ENCODE measurements around the gene GPSM3.

Gene GPSM3

DNA sequence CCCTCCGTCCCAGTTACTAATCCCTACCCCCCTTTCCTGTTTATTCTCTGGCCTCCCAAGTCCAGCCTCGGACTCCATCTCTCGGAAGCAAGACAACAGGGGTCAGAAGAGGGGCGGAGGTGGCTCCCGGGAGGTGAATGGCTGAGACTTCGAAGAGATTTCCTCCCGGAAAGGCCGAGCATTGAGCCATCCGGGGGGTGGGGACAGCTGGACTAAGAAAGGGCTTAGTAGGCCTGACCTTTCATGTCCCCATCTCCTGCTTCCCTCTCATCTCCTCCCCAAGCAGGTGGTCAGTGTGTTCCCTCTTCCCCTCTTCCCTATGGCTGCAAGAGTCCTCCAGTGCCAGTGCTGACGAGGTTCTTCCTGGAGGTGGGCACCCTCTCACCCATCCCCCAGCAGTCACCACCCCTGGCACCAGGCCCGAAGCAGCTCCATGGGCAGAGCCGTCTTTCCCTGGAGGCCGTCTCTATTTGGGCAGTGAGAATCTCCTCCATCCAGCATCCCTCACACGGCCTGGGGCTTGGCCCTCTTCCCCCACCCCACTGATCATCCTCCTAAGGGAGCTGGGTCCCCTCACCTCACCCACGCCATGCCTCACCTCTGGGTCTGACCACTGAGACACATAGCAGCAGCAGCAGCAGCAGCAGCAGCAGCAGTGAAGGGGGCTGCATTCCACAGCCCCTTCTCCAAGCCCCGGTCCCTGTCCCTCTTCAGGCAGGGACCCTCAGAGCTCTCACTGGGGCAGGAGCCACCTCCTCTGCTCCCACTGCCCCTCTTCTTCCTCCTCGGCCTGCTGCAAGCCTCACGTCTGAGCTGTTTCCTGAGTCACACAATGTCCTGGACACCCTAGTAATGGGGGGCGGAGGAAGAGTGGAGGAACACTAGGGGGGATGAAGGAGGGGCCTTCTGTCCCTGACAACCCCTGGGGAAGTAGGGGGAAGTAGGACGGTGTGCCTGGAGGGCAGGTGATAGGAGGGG, 31.1 kb upstream of the GPSM3 start, which contains the start of gene NOTCH4:
TSS of gene NOTCH4 (minus strand) at position 810 of the 978 bp plus-strand sequence. CDS start at position 671, 139 bp downstream.
- H3K23ac ChIP-seq (ENCODE audit: low read length) = no peak within 1 kb of the TSS
- H3K4me2 ChIP-seq (ENCODE audit: low read length) = no peak within 1 kb of the TSS
- H3K79me1 ChIP-seq (ENCODE audit: low read length) = no peaks in the 10 kb centered on the region
- no peak within 1 kb of the TSS for H3K27ac ChIP-seq (ENCODE audit: low read depth, low read length)
- H2AK5ac ChIP-seq (ENCODE audit: low read length) = no peak within 1 kb of the TSS
- H2BK120ac ChIP-seq (ENCODE audit: low read depth, low read length) = no peak within 1 kb of the TSS
- no peak within 1 kb of the TSS for H3K18ac ChIP-seq (ENCODE audit: low read length)
- H3K4me3 ChIP-seq (ENCODE audit: low read length) = no peak within 1 kb of the TSS
- no CpG with 5 or more reads among the region's 20 CpGs for WGBS (ENCODE audit: extremely low coverage, insufficient coverage, low lambda C conversion rate)
- H4K8ac ChIP-seq (ENCODE audit: low read depth, low read length) = no peak within 1 kb of the TSS
- no peak within 1 kb of the TSS for H4K5ac ChIP-seq (ENCODE audit: low read length)
- no peaks in the 10 kb centered on the region for H3K4me1 ChIP-seq (ENCODE audit: control insufficient read depth, low read depth, low read length)
- no peak within 1 kb of the TSS for H3K4ac ChIP-seq (ENCODE audit: low read depth, low read length)
- H2BK15ac ChIP-seq (replicated peaks; ENCODE audit: low read depth) = no peak within 1 kb of the TSS
- no peak within 1 kb of the TSS for H3K9ac ChIP-seq (ENCODE audit: low read length)
- H3K36me3 ChIP-seq (ENCODE audit: control insufficient read depth, insufficient read depth, low read length) = no peaks in the 10 kb centered on the region
- H3K79me2 ChIP-seq (ENCODE audit: control insufficient read depth, insufficient read depth, low read length) = no peaks in the 10 kb centered on the region
- no peak for DNase-seq
- H3K56ac ChIP-seq (ENCODE audit: low read length) = no peak within 1 kb of the TSS
- no peak within 1 kb of the TSS for H2BK5ac ChIP-seq (ENCODE audit: low read length)
- no peaks in the 10 kb centered on the region for H3K27me3 ChIP-seq (ENCODE audit: insufficient read depth, low read length, poor library complexity)

DNA sequence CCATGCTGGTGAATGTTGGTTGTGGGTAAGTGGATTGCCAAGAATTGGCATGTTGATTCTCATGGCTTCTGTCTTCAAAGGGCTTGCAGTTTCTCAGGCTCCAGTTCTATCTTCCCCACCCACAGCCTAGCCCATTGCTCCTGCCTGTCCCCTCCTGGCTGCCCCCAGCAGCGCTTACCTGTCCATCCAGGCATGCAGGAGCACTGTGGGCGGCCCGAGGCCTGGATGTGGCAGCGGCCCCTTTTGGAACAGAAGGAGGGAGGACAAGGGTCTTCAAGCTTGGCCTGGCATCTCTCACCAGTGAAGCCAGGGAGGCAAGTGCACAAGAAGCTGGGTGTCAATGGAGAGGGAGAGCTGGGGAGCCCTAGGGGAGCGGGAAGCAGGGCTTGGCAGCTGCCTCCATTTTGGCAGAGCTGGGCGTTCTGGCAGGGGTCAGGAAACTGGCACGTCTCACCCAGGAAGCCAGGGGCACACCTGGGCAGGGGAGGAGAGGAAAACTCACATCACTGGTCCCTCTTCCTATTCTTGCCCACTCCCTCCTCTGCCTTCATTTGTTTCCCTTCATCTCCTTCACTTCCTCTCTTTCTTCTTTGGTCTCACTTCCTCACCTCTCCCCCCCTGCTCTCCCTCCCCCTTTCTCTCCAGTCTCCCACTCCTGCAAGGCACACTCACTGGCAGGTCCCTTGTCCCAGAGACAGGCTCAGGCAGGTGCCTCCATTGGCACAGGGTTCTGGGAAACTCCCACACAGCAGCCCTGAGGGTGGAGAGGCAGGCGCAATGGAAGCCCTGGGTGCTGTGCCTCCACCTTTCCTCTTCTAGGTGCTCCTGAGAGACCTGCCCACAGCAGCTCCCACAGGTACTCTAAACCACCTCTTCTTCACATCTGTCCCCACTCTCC, 30.1 kb upstream of the GPSM3 start:
- WGBS (ENCODE audit: extremely low coverage, insufficient coverage, low lambda C conversion rate) = no CpG with 5 or more reads among the region's 8 CpGs
- H3K4ac ChIP-seq (ENCODE audit: low read depth, low read length) = no peak overlapping the region

DNA sequence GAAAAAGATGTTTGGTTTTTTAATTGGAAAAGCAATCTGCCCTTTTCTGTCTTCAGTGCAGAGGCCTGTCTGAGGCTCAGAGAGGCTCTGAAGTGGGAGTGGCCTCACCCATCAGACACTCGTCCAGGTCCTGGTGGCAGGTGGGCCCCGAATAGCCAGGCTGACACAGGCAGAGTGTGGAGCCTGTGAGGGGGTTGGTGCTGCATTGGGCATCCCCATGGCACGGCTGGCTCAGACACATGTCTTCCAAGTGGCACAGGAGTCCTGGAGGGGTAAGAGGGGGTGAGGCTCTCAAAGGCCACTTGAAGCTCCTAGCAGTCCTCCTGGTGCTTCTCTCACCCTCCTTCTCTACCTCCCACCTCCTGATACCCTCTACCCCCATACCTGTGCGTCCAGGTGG, 27.6 kb upstream of the GPSM3 start:
- Histone ChIP-seq H3K79me2 (ENCODE audit: control insufficient read depth, insufficient read depth, low read length) (no peaks in the 10 kb centered on the region), H4K5ac (ENCODE audit: low read length) (no peak overlapping the region), H3K9ac (ENCODE audit: low read length) (no peak overlapping the region), H2BK5ac (ENCODE audit: low read length) (no peak overlapping the region), H3K27me3 (ENCODE audit: insufficient read depth, low read length, poor library complexity) (no peaks in the 10 kb centered on the region), H3K27ac (ENCODE audit: low read depth, low read length) (no peak overlapping the region), H3K4me3 (ENCODE audit: low read length) (no peak overlapping the region), H3K36me3 (ENCODE audit: control insufficient read depth, insufficient read depth, low read length) (no peaks in the 10 kb centered on the region), H4K8ac (ENCODE audit: low read depth, low read length) (no peak overlapping the region), H3K18ac (ENCODE audit: low read length) (no peak overlapping the region), H3K56ac (ENCODE audit: low read length) (no peak overlapping the region), H3K4me2 (ENCODE audit: low read length) (no peak overlapping the region), H3K4me1 (ENCODE audit: control insufficient read depth, low read depth, low read length) (no peaks in the 10 kb centered on the region), H3K79me1 (ENCODE audit: low read length) (no peaks in the 10 kb centered on the region), H2BK15ac (replicated peaks; ENCODE audit: low read depth) (no peak overlapping the region), H3K4ac (ENCODE audit: low read depth, low read length) (no peak overlapping the region), H2AK5ac (ENCODE audit: low read length) (no peak overlapping the region), H3K23ac (ENCODE audit: low read length) (no peak overlapping the region), H2BK120ac (ENCODE audit: low read depth, low read length) (no peak overlapping the region)
- no CpG with 5 or more reads among the region's 4 CpGs for WGBS (ENCODE audit: extremely low coverage, insufficient coverage, low lambda C conversion rate)
- no peak for DNase-seq

More for the DNA sequence above, 30.1 kb upstream of the GPSM3 start:
- Histone ChIP-seq H2BK5ac (ENCODE audit: low read length) (no peak overlapping the region), H3K36me3 (ENCODE audit: control insufficient read depth, insufficient read depth, low read length) (no peaks in the 10 kb centered on the region), H2AK5ac (ENCODE audit: low read length) (no peak overlapping the region), H4K8ac (ENCODE audit: low read depth, low read length) (no peak overlapping the region), H3K4me2 (ENCODE audit: low read length) (no peak overlapping the region), H3K27ac (ENCODE audit: low read depth, low read length) (no peak overlapping the region), H3K9ac (ENCODE audit: low read length) (no peak overlapping the region), H3K4me3 (ENCODE audit: low read length) (no peak overlapping the region), H3K23ac (ENCODE audit: low read length) (no peak overlapping the region), H3K18ac (ENCODE audit: low read length) (no peak overlapping the region), H3K56ac (ENCODE audit: low read length) (no peak overlapping the region), H3K27me3 (ENCODE audit: insufficient read depth, low read length, poor library complexity) (no peaks in the 10 kb centered on the region), H3K79me2 (ENCODE audit: control insufficient read depth, insufficient read depth, low read length) (no peaks in the 10 kb centered on the region), H2BK15ac (replicated peaks; ENCODE audit: low read depth) (no peak overlapping the region), H3K79me1 (ENCODE audit: low read length) (no peaks in the 10 kb centered on the region), H2BK120ac (ENCODE audit: low read depth, low read length) (no peak overlapping the region), H4K5ac (ENCODE audit: low read length) (no peak overlapping the region), H3K4me1 (ENCODE audit: control insufficient read depth, low read depth, low read length) (no peaks in the 10 kb centered on the region)
- DNase-seq = no peak

DNA sequence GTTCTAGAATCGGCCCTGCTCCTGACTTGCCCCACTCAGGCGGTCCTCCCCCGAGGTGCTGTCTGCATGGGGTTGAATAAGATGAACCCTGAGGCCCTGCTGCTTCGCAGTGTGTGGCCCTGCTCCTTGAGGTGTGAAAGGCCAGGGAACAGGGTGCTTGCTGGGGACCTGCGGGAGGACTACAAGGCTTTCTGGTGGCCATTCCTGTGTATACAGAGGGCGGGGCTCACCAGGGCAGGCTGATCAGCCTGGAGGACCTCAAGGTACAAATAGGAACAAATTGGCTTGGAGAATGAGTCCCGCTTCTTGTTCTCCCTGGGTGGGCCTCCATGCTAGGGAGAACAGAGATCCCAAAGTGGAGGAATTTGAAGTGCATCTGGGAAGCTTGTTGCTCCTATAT, 25.7 kb upstream of the GPSM3 start:
- no peak overlapping the region for H3K23ac ChIP-seq (ENCODE audit: low read length)
- no peak overlapping the region for H3K56ac ChIP-seq (ENCODE audit: low read length)
- no peak for DNase-seq
- no peaks in the 10 kb centered on the region for H3K79me2 ChIP-seq (ENCODE audit: control insufficient read depth, insufficient read depth, low read length)
- H3K4me3 ChIP-seq (ENCODE audit: low read length) = no peak overlapping the region
- no peak overlapping the region for H2BK5ac ChIP-seq (ENCODE audit: low read length)
- H3K36me3 ChIP-seq (ENCODE audit: control insufficient read depth, insufficient read depth, low read length) = no peaks in the 10 kb centered on the region
- H2BK120ac ChIP-seq (ENCODE audit: low read depth, low read length) = no peak overlapping the region
- H3K18ac ChIP-seq (ENCODE audit: low read length) = no peak overlapping the region
- H3K9ac ChIP-seq (ENCODE audit: low read length) = no peak overlapping the region
- no peak overlapping the region for H4K5ac ChIP-seq (ENCODE audit: low read length)
- WGBS (ENCODE audit: extremely low coverage, insufficient coverage, low lambda C conversion rate) = no CpG with 5 or more reads among the region's 7 CpGs
- H3K27ac ChIP-seq (ENCODE audit: low read depth, low read length) = no peak overlapping the region
- H2BK15ac ChIP-seq (replicated peaks; ENCODE audit: low read depth) = no peak overlapping the region
- no peak overlapping the region for H2AK5ac ChIP-seq (ENCODE audit: low read length)
- H4K8ac ChIP-seq (ENCODE audit: low read depth, low read length) = no peak overlapping the region
- no peak overlapping the region for H3K4me2 ChIP-seq (ENCODE audit: low read length)
- H3K79me1 ChIP-seq (ENCODE audit: low read length) = no peaks in the 10 kb centered on the region
- H3K4me1 ChIP-seq (ENCODE audit: control insufficient read depth, low read depth, low read length) = no peaks in the 10 kb centered on the region
- H3K27me3 ChIP-seq (ENCODE audit: insufficient read depth, low read length, poor library complexity) = no peaks in the 10 kb centered on the region
- H3K4ac ChIP-seq (ENCODE audit: low read depth, low read length) = no peak overlapping the region

DNA sequence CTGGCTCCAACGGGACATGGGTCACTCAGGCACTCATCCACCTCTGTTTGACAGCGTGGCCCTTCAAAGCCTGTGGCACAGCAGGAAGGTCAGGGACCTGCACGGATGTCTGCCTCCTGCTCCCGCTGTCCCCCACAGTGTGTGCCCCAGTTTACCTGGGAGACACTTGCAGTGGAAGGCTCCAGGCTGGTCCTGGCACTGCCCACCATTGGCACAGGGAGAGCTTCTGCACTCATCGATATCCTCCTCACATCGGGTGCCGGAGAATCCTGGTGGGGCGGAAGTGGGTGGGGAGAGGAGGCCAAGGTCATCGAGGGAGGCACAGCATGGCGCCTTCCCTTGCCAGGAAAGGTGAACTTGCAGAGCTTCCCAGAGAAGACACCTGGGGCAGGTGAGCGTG, 24.6 kb upstream of the GPSM3 start:
- Histone ChIP-seq H3K4me3 (ENCODE audit: low read length) (no peak overlapping the region), H3K36me3 (ENCODE audit: control insufficient read depth, insufficient read depth, low read length) (no peaks in the 10 kb centered on the region), H3K27me3 (ENCODE audit: insufficient read depth, low read length, poor library complexity) (no peaks in the 10 kb centered on the region), H4K5ac (ENCODE audit: low read length) (no peak overlapping the region), H3K27ac (ENCODE audit: low read depth, low read length) (no peak overlapping the region), H3K4me1 (ENCODE audit: control insufficient read depth, low read depth, low read length) (no peaks in the 10 kb centered on the region), H4K8ac (ENCODE audit: low read depth, low read length) (no peak overlapping the region), H3K18ac (ENCODE audit: low read length) (no peak overlapping the region), H3K4me2 (ENCODE audit: low read length) (no peak overlapping the region), H2BK120ac (ENCODE audit: low read depth, low read length) (no peak overlapping the region), H3K79me1 (ENCODE audit: low read length) (no peaks in the 10 kb centered on the region), H3K79me2 (ENCODE audit: control insufficient read depth, insufficient read depth, low read length) (no peaks in the 10 kb centered on the region), H3K23ac (ENCODE audit: low read length) (no peak overlapping the region), H3K9ac (ENCODE audit: low read length) (no peak overlapping the region), H3K4ac (ENCODE audit: low read depth, low read length) (no peak overlapping the region), H2BK15ac (replicated peaks; ENCODE audit: low read depth) (no peak overlapping the region), H2BK5ac (ENCODE audit: low read length) (no peak overlapping the region), H3K56ac (ENCODE audit: low read length) (no peak overlapping the region), H2AK5ac (ENCODE audit: low read length) (no peak overlapping the region)
- no CpG with 5 or more reads among the region's 11 CpGs for WGBS (ENCODE audit: extremely low coverage, insufficient coverage, low lambda C conversion rate)
- no peak for DNase-seq

All from mesendoderm (in vitro differentiated cells).